HG03342 (cell line): ENCODE measurements around the gene INTS11.

Experiments used
- ATAC-seq: cut with Tn5 transposase; IDR thresholded peaks from one replicate; pipeline ENCODE4 v1.9.1; 2021; ENCODE audit warnings: mild to moderate bottlenecking, moderate library complexity; ENCODE audit not compliant: unreplicated experiment

INTS11 gene

GRCh38 chr1:1272341-1273208 is 51.9 kb downstream of the INTS11 start:
- ATAC-seq: peak; percentile 1

GRCh38 chr1:1270813-1271212 is 53.6 kb downstream of the INTS11 start:
- ATAC-seq: no peak

- no peak for ATAC-seq
These were observed 56.2 kb downstream of the INTS11 start for GRCh38 chr1:1268284-1268682.

GRCh38 chr1:1267488-1268283 is 56.8 kb downstream of the INTS11 start:
- ATAC-seq: no peak

- ATAC-seq: no peak
These were observed 59.6 kb downstream of the INTS11 start for GRCh38 chr1:1264868-1265272.

GRCh38 chr1:1264026-1264425 is 60.4 kb downstream of the INTS11 start:
- no peak for ATAC-seq

- ATAC-seq: no peak
These were observed 61.7 kb downstream of the INTS11 start for GRCh38 chr1:1262758-1263157.

- no peak for ATAC-seq
These were observed 62.4 kb downstream of the INTS11 start for GRCh38 chr1:1262071-1262470.
